ENCODE data around the gene MICB.
"Not testable (repeated sequence)": the region's sequence is repeated elsewhere in the genome, so short reads cannot be mapped to it uniquely, and the experiment has no call there.

Gene MICB

DNA sequence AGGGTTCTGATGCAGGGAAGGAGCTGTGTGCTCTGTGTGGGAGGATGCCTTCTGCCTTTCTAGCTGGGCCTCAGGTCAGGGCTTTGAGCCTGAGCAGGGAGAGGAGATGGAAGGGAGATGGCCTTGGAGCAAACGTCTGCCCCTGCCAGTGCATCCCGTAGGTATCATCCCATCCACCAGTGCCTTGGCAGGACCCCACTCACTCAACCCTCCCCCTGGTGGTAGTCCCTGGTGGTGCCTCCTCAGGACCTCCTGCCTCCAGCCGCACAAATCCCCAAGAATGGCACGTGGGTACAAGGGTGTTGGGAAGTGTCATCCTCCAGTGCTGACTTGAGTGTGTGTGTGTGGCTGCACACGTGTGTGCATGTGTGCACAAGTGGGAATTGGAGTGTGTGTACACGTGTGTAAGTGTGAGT lies 23.1 kb upstream of the MICB start:
- no peak for DNase-seq

DNA sequence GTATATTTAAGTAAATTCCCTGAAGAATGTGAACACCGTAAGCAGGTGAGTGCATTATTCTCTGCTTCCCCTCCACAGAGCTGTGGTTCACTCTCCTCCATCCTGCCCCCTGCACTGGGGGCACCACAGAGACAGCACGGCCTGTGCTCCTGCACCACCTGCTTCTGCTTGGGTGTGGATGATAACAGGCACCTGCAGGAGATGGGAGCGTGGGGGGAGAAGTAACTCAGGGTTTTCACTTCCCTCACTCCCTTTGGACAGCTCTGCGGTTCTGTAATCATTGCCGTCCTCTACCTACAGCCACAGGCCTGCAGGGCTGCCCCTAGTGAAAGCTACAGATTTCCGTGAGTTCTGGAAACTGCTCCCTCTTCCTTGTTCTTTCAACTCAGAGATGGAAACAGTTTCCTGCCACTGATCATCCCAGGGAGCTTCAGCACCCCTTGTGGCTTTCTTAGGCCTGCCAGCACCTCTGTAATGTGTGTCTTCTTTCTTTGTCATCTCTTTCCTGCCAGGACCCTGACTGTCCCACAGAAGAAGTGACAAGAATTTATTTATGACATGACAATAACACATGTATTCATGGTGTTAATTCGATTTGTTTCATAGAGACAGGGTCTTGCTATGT lies 21.3 kb upstream of the MICB start:
- no peak for DNase-seq

DNA sequence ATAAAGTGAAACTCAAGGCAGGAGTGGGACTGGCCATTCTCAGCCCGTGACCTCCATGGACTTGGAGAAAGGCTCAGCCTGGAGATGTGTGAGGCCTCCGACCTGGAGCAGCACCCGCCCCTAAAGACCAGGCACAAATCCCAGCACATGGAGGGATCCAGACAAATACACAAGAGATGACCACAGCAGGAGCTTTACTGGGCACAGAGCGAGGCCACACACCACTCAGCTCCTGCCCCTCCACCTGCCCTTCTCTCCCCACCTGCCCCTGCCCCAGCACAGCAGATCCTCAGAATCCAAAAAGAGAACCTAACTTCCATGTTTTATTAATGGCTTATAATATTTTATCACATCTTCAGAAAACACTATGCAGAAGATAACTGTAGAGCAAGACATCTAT lies 20.4 kb upstream of the MICB start:
- DNase-seq, result no peak

DNA sequence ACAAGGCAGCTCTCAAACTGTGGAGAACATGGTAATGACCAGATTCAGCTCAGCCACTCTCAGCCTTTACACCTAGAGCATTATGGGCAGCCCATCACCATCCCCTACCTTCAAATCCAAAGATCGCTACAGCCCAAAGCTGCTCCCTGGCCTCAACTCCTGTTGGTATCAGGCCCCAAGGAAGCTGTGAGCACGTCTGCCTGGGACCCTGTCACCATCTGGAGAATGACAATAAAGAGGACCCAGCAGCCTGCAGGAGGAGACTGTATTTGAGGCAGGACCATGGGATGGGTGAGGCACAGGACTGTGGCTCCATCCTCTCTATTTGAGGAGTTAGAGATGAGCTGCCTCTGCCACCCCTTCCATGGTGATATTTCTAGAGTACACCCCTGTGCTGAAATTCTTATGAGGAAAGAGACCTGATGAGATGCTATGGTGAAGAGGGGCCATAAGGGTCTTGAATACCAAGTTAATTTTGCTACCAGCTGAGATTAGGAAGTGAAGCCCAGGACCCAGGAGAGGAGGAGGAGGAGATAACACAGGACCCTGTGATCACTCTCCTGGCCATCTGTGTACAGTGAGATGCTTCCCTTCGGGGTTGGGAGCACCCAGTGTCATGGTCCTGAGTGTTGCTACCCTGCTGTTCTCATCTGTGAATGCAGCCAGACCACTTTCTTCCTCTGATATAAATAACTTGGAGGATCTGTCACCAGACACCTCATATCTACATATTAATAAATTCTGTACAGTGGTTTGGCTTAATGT lies 19.6 kb upstream of the MICB start:
- DNase-seq, result no peak

DNA sequence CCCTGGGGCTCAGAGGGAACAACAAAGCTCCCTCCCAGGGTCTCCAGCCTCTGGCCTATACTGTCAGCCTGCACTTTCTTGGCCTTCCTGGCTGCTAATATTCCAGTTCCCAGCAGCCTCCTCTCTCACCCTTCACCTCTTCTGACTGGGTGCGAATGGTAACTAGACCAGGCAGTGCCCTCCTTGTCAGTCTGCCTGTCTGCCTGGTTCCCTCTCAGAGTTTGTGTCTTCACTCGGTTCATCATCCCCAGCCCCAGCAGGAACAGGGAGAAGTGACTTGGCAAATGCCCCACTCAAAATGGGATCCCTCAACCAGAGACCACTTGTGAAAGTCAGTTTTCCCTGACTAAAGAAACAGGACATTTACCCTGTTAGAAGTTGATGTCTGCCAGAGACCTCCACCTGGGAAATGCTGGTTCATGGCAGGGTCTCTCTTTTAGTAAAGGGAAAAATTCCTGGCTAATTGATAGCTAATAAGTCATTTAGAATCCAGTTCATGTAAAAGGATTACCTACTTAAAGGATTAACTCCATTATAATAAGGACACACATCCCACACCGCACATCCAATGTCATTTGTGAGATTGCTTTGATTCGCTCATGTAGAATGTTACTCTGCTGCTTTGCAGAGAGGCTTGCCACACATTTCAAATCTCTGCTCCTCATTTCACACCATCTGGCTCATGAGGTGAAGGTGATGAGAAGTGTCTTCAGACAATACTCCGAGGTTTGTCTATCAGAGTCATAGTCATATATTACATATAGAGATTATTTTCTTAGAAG lies 18.6 kb upstream of the MICB start:
- no peak for DNase-seq

DNA sequence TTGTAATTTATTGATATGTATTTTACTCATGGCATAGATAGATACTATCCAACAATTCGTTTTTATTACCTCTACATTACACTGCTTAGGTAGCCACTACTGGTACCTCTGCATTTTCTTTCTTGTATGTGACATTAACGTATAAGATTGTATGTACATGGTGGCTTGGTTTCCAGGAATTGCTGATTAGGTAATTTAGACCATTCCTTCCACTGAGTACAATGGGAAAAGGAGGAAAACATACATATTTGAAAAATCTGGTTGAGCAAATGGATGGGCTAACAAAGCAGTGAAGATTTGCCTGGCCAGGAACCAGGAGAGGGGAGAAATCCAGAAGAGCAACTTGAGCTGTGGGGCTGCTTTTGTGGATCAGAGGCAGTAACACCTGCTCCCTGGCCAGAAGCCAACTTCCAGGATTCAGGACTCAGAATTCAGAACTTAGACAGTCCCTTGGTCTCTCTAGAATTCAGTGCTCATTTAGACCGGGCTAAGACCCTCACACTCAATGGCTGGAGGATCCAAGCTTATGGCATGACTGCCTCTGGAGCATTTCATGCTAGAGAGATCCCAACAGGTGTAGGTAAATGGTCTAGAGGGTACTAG lies 17.9 kb upstream of the MICB start:
- DNase-seq, result no peak

DNA sequence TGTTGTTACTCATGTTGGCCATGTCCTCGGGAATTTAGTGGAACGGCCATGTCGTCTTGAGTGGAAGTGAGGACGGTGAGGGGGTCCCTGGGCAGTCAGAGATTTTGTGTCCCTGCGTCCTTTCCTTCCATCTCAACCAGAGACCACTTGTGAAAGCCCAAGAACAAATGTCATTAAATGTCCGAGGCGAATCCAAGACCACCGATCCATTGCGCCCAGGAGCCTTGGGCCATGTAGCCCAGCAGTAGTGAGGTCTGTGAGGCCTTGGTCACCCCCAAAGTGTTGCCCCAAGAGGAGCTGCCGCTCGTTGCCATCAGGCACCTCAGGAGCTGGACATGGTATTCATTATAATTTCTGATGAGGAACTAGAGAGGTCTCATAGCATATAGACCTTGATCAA lies 17.4 kb upstream of the MICB start:
- DNase-seq, result no peak

DNA sequence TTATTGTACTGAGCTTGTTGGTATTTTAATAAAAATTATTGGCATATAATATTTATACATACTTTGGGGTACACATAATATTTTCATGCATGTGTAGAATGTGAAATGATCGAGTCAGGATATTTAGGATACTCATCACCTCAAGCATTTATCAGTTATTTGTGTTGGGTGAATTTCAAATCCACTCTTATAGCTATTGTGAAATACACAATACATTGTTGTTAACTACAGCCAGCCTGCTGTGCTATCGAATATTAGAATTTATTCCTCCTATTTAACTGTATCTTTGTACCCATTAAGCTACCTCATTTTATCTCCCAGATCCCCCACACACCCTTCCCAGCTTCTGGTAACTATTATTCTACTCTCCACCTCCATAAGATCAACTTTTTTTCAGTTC lies 14.6 kb upstream of the MICB start:
- DNase-seq, result no peak

DNA sequence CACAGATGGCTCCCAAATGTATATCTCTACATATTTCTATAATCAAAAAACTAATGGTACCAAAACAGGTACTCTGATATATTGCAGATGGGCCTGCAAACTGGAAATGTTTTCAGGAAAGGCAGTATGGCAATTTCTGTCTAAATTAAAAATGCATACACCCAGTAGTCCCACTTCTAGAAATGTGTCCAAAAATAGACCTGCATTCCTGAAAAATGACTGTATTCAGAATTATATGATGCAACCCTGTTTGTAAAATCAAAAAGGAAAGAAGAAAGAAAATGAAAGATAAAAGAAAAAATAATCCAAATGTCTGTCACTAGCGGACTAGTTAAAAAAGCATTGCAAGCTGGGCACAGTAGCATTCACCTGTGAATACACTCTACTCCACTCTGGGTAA lies 12.9 kb upstream of the MICB start:
- no peak for DNase-seq

DNA sequence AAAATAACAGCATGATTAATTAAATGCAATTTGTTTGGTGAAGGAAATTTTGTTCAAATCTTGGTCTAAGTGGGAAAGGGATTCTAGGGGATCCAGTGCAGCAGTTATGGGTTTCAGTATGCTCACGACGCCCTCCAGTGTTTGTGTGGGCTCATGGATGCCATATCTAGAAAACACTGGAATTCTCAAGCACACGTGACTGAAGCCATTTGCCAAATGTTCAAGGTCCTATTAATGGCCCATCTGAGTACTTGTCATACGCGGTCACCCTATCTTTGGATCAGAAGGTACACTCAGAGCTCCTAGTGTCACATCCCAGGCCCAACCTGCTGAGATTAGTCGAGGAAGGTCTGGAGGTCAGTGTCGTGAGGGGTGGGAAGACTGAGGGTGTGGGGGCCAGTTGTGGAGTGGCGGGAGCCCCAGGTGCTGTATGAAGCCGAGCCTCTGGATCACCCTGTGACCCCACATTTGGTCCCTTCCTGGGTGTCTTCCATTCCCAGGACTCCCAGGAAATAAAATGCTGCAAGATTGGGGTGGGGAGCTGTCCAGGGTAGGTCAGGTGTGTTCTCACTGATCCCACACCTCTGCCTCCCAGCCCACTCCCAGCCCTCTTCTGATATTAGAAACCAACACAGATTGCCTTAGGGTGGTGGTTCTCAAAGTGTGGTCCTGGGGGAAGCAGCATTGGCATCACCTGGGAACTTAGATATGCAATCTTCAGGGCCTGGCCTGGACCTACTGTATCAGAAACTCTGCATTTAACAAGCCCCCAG lies 11.7 kb upstream of the MICB start:
- DNase-seq, result not testable (repeated sequence)

DNA sequence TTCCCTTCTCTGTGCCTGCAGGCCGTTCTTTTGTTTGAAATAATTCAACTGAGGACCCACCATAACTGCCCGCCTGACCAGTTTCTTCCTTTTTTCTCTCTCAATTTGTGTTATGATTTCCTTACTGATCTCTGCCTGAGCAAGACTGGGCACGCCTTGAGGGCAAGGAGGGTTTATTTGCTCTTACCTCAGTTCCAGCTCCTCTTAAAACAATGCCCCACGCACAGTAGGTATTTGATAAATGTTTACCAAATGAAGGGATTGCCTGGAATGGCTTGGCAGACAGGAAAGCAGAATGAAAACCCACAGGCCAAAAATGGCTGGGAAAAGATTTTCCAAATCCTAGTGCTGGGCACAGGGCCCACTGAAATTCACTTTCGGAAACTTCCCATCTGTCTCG lies 10.3 kb upstream of the MICB start:
- DNase-seq, result not testable (repeated sequence)

DNA sequence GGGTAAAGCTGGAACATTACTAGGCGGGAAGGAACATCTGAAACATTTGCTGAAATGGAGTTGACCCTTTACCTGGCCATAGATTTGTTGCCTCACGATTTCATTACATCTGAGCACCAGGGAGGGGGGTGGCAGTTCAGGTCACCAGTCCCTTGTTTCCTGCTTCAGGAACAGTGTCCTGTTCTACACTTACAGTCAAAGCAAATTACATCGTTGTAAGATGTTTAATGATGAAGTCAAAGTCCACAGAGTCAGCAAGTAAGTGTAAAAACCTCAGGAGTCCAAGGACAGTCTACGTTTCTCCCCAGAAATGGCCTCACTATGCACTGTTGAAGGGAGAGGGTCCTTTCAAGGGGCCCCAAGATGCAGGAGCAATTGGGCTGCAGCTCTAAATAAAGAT lies 8.9 kb upstream of the MICB start:
- DNase-seq, result no peak

DNA sequence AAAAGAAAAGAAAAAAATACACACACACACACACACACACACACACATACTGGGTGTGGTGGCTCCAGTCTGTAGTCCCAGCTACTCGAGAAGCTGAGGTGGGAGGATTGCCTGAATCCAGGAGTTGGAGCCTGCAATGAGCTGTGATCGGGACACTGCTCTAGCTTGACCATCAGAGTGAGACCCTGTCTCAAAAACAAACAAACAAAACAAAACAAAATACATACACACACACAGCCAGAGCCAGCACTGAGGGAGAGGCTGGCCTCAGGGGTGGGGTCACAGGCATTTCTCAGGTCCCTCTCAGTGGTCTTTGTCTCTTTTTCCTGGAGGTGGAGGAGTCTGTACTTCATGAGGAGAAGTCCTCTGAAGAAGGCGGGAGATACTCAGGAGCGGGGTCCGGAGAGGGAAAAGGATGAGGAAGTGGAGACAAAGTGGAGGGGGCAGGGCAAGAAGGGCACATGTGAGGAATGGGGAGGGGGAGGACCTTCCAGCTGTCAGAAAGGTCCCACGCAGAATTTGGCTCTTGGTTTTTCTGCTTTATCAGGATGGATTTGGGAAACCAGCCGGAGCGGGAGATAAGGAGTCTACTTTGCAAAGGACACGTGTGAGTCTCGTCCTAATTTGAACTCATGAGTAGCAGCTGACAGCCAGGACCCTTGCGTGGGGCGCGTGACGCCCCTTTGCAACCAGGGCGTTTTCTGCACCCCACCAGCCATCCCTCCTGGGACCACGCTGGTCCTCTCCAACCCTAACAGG lies 7.7 kb upstream of the MICB start:
- DNase-seq, result no peak

DNA sequence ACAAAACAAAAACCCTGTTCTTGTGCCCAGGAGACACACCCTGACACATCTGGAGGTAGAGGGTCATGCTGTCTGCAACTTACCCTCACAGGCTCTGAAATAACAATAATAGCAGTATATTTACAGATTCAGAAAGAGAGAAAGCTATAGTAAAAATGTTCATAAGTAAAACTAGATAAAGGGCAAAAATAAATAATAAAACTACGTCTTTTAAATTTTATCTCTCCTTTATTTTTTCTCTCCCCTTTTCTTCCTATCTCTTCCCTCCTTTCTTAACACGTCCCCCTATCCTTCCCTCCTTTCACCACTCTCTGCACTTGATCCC lies 4.4 kb upstream of the MICB start:
- DNase-seq, result not testable (repeated sequence)

DNA sequence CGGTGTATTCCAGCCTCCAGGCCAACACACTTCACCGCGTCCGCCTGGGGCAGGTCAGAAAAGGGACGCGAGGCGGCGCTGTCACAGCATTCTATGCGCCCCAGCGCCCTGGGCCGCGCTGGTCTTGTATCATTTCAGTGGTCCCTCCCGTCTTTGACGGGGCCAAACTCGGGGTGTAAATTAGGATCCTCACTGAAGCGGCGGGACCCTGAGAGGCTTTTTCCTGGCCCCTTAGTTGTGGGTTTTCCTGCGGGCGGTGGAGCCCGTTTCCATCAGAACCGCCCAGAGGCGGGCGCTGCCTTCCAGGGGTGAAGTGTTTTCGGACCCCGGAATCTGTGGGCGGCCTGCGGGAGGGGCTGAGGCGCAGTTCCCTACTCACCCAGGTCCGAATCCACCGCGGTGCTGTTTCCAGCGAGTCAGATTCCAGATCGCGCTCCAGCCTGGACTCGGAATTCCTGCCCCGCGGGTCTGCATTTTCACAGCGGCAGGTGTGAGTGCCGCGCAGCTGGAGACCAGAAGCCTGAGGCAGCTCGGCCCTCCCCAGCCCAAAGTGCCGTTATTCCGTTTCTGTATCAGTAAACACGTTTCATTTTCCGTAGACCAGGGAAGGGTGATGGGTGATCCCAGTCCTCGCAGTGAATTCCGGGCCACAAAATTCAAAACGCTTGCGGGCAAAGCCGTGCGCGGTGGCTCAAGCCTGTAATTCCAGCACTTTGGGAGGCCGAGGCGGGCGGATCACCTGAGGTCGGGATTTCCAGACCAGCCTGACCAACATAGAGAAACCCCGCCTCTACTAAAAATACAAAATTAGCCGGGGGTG lies 3.9 kb upstream of the MICB start:
- DNase-seq, result peak; percentile 81

DNA sequence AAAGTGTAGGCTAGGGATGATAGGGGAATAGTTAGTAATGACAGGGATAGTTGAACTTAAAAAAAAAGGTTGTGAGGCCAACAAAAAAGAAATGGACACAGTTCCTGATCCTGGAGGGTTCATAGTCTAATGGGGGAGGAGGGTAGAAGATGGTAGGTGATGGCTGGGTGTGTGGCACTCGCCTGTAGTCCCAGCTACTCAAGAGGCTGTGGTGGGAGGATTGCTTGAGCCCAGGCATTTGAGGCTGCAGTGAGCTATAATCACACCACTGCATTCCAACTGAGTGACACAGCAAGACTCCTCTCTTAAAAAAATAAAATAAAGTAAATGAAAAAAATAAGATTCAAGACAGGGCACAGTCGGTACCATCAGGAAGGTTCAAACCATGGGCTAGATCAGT lies 2.4 kb upstream of the MICB start:
- no peak for DNase-seq

DNA sequence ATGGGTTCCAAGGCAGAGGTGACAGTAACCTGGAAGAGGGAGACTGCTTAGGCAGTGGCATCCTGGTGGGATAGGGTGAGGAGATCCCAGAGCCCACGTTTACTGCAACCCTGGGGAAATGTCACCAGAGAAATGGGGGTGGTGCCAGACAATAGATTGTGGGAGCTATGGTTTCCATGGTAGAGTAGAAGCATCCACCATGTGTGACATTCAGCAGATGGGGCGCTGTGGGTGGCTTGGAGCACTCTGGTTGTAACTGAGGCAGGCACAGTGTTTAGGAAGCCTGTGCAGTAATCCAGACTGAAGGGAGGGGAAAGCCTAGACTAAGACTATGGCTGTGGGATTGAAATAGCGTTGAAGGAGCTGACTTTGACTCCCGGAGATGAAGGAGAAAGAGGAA lies 1.1 kb upstream of the MICB start:
- DNase-seq, result not testable (repeated sequence)

DNA sequence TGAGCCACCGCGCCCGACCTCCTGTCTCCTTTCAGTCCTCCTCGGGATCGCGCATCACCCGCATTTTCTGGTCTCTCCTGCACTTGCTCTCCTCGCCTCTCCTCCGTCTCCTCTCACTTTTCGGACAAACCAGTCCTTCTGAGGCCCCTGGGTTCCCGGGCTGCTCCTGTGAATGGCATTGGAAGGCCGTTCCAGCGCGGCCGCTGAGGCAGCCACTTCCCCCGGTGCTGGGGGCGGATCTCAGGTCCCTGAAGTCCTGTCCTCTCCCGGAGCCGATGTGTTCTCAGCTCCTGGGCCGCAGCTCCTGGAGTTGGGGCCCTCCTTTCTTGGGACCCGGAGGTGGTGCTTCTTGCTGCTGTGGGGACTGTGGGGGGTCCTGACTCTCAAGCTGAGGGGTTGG lies 803 bp downstream of the MICB start:
- no peak for DNase-seq

DNA sequence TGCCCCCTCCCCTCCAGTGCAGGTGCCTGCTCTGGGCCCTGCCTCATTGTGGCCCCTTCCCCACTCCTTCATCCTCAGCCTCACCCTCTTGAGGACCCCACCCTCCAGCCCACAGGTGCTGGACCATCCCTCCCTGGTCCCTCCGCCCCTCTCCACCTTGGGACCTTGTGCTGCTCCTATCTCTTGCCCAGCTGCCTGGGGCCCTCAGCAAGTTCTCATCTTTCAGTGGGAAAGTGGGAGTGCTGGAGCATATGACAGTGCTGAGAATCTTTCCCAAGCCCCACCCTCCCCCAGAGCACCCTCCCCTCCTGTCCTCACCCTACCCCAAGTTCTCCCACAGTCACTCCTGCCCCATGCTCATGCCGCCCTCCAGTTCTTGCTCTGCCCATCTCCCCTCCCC lies 1.7 kb downstream of the MICB start:
- not testable (repeated sequence) for DNase-seq

DNA sequence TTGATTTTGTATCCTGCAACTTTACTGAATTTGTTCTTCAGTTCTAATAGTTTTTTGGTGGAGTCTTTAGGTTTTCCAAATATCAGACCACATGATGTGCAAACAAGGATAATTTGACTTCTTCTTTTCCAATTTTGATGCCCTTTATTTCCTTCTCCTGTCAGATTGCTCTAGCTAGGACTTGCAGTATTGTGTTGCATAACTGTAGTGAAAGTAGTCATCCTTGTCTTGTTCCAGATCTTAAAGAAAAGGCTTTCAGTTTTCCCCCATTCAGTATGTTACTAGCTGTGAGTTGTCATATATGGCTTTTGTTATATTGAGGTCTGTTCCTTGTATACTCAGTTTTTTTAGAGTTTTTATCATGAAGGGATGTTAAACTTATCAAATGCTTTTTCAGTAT lies 4.6 kb downstream of the MICB start:
- peak; percentile 76 for DNase-seq

DNA sequence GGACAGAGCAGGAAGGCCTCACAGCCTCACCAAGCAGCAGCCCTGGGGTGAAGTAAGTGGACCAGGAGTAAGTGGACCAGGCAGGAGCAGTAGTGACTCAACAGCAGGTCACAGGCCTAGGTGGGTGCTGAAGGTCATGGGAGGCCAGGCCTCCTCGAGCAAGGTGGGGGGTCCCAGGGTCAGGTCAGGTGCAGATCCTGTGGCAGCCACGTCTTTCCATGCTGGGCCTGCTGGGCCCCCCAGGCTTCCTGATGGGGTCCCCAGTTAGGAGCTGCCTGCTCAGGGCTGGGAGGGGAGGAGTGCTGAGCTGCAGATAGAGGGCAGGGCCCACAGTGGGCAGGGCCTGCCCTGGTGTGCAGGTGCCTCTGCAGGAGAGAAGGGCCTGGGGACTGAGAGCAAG lies 11.1 kb downstream of the MICB start:
- DNase-seq, result not testable (repeated sequence)

All from inflammatory macrophage treated with lipopolysaccharide for 4 hours (primary cell).